Measurements from ENCODE around the gene TRIM62.

The TRIM62 gene

DNA sequence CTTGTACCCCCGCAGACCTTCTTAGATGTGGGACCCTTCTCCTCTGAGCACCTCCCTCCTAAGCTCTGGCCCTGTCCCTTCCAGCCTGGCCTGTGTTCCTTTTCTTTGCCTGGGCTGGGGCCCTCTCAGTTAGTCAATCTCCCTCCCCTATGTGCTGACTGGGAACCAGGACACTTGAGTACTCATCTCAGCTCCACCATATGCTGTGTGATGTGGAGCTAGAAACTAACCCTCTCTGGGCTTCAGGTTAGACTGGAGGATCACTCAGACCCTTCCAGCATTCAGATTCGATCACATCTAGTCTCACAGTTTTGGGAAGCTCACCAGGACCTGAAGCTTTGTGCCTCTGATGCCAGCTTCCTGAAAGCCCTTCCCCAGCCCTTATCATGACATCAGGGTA is 40.6 kb downstream of the TRIM62 start:
- TF ChIP-seq, protein P1, sequence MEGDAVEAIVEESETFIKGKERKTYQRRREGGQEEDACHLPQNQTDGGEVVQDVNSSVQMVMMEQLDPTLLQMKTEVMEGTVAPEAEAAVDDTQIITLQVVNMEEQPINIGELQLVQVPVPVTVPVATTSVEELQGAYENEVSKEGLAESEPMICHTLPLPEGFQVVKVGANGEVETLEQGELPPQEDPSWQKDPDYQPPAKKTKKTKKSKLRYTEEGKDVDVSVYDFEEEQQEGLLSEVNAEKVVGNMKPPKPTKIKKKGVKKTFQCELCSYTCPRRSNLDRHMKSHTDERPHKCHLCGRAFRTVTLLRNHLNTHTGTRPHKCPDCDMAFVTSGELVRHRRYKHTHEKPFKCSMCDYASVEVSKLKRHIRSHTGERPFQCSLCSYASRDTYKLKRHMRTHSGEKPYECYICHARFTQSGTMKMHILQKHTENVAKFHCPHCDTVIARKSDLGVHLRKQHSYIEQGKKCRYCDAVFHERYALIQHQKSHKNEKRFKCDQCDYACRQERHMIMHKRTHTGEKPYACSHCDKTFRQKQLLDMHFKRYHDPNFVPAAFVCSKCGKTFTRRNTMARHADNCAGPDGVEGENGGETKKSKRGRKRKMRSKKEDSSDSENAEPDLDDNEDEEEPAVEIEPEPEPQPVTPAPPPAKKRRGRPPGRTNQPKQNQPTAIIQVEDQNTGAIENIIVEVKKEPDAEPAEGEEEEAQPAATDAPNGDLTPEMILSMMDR (IDR thresholded peaks at IDR 0.05): no peak

DNA sequence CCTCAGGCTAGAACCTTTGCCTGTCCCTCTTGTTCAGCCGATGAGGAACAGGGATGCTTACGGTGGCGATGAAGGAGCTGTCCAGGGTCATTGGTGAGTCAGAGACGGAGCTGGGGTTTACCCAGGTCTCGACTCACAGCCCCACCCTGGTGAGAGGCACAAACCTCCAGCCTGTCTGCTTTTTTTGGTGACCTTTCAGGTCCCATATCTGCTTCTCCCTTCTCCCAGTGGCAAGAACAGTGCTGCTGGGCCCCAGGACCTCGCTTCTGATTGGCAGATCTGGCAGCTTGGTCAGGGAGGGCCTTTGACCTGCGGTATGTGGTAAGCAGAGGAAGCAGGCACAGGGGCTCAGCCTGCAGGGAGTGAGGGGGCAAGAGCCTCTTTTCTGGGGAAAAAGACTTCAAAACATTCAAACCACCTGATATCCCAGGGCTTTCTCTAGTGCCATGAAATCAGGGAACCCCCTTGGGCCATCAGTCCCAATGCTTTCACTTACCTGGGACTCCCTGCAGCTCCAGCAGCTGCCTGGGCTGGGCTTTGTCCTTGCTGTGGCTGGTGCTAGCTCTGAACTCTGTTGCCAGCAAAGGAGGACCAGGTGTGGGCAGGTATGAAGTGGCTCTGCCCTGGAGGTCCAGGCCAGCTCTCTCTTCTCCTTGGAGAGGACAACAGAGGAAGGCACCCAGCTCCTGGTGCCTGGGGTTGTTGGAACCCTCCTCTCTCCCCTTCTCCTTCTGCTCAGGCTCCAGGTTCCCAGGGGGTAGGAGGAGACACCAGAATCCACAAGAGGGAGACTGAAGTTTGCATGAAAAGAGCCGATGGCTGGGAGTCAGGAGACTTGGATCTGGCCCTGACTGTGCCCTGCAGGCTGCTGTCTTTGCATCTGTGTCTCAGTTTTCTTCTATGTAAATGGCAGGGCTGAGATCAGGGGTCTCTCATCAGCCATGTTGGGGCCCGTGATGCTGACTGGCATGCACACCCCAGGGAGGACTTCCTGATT is 41.4 kb downstream of the TRIM62 start:
- TF ChIP-seq, protein P1 (IDR thresholded peaks at IDR 0.05): no peak

DNA sequence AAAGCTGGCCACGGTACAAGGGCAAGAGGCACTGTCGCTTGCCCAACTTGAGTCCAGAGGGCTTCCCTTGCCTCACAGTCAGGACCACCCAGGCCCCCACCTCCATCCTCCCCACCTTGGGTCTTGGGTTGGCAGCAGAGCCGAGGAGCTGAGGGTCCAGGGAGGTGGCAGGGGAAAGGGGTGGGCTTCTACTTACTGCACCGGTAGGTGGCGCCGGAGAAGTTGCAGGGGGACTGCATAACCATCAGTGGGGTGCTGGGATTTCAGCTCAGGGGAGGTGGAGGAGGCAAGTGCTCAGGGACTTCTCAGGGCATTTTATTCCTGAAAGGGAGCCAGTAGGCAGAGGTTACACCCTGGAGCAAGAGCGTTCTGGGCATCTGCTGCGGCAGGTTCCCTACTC is 44.0 kb downstream of the TRIM62 start:
- TF ChIP-seq, protein P1 (IDR thresholded peaks at IDR 0.05): peak; percentile 42; the same call in 1 of the 2 replicates

DNA sequence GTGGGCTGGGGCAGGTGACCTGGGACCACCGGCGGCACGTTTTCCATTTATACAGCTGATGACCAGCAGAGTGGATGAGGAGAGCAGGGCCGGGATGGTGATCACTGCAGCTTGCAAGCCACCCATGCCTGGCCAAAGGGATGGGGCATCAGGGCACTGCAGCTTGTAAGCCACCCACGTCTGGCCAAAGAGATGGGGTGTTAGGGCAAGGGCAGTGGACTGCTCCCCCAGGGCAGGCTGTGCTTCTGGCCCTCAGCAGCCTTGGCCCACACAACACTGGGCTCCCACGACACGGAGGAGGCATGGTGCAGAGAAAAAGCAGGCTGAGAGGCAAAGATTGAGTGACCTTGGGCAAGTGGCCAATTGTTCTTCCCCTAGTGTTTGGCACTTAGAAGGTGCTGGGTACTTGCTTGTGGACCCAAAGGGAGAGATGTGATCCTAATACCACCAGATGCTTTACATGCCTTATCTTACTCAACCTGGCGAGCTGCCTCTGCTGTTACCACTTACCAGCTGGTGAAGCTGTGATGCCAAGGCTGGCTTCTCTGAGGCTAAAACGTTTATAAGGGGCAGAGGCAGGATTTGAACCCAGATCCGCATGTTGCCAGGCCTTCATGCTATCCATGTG is 48.3 kb downstream of the TRIM62 start:
- TF ChIP-seq, protein P1 (IDR thresholded peaks at IDR 0.05): no peak

DNA sequence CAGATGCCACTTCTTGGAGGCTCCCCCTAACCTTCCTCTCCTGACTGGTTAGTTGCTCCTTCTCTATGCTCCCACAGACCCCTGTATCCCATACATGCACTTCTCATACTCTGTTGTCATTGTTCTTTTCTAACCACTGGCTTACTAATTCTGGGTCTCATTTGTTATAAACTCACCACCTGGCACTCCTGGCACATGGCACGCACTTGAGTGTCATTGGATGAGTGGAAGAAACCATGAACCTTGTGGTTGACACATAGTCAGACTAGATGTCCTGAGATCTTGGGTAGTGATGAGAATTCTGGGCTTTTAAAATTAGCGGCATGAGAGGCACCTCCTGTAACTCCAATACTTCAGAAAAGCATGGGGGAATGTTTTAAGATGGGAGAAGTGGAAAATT is 49.3 kb downstream of the TRIM62 start:
- TF ChIP-seq, protein P1 (IDR thresholded peaks at IDR 0.05): no peak

DNA sequence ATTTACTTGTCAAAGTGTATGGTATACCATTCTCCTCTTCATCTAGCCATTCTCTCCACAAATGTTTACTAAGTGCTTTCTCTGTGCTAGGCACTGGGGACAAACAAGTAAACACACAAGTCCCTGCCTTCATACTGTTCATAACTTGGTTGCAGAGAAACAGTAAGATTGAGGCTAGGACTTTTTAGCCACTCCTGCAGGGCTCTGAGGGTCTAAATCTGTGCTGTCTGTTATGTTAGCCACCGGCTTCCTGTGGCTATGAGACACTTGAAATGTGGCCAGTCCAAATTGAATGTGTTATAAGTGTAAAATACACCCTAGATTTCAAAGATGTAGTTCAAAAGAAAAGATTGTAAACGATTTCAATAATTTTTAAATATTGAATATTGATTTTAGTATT is 50.7 kb downstream of the TRIM62 start:
- TF ChIP-seq, protein P1 (IDR thresholded peaks at IDR 0.05): no peak

DNA sequence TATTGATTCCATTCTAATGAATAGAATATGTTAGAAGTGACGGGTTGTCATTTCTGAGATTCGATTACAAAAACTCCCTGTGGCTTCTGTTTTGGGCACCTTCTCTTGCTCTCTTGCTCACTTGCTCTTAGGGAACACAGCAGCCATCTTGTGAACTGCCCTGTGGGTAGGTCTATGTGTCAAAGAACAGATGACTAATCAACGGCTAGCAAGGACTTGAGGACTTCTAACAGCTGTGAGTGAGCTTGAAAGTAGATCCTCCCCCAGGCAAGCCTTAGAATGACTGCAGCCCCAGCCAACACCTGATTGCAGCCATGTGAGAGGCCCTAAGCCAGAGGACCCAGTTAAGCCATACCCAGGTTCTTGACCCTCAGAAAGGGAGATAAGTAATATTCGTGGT is 51.5 kb downstream of the TRIM62 start:
- TF ChIP-seq, protein P1 (IDR thresholded peaks at IDR 0.05): no peak

Data from LNCAP (cell line).